ENCODE results near the gene ICOS. TPM values are rescaled to one million over a fixed set of nuclear protein-coding genes. Genes with fewer than 3 reads are reported as not detected.

ICOS gene
- polyA plus RNA-seq, 1 of the 3 experiments (the other 2 are of a cell fraction) = not detected

DNA sequence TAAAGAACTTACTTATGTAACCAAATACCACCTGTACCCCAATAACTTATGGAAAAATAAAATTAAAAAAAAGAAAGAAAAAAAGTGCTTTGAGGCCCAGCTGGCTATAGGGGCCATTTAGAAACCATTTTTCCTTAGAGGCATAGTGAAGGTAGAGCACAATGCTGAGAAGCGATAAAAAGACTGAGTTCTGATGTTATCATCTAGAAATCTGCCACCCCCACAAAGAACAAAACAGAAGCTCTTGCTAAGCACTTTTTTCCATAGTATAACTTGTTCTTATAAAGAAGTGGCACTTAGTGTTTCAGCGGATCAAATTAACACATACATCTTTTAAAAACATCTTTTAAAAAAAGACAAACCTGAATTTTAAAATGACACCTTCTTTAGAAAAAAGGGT is 51.4 kb downstream of the ICOS start:
- H3K4me2 ChIP-seq = no peak overlapping the region
- H3K27ac ChIP-seq (ENCODE audit: low read depth in 2 of 2, low read length in 1 of 2) = no peak overlapping the region
- H3K4me1 ChIP-seq (ENCODE audit: control insufficient read depth in 1 of 2, insufficient read depth in 2 of 2, low read depth in 1 of 2, low read length in 1 of 2) = peaks cover 0 to 3% of the 10 kb centered on the region in 2 experiments; a peak in 1 of 4 replicates
- no peaks in the 10 kb centered on the region for H3K79me2 ChIP-seq (ENCODE audit: insufficient read depth)
- POLR2A ChIA-PET = no interaction called here
- H3K4me3 ChIP-seq (ENCODE audit: low read depth in 2 of 2, low read length in 1 of 2) = no peak overlapping the region
- no peaks in the 10 kb centered on the region for H4K20me1 ChIP-seq (ENCODE audit: insufficient read depth)
- H3K9ac ChIP-seq = no peak overlapping the region
- no peaks in the 10 kb centered on the region; the same call in 1 of the 2 replicates for H3K27me3 ChIP-seq (ENCODE audit: insufficient read depth)
- H2AFZ ChIP-seq (ENCODE audit: low read depth) = no peak overlapping the region
- H3K9me2 ChIP-seq = no peaks in the 10 kb centered on the region
- WGBS (ENCODE audit: low lambda C conversion rate) = 65% methylated on average over 2 of the region's 2 CpGs
- H3K9me3 ChIP-seq = no peaks in the 10 kb centered on the region
- no peaks in the 10 kb centered on the region for H3K36me3 ChIP-seq (replicated peaks in 1 of 2; ENCODE audit: control insufficient read depth in 1 of 2, insufficient read depth in 2 of 2, low read length in 1 of 2)
- no peaks in the 10 kb centered on the region for H3F3A ChIP-seq (replicated peaks; ENCODE audit: insufficient read depth)
- CTCF ChIA-PET = no interaction called here
- no peak for DNase-seq
- TF ChIP-seq TCF12 (IDR thresholded peaks at IDR 0.05) = no peak
- TF ChIP-seq RFX5 (IDR thresholded peaks at IDR 0.05; ENCODE audit: low read length) = no peak
- no peak for TF ChIP-seq RCOR1 (IDR thresholded peaks at IDR 0.05; ENCODE audit: low read length)
- no peak for TF ChIP-seq FOSL2 (IDR thresholded peaks at IDR 0.05; ENCODE audit: borderline replicate concordance, low read depth)
- no peak for TF ChIP-seq MAX (IDR thresholded peaks at IDR 0.05; ENCODE audit: low read depth)
- no peak for TF ChIP-seq IRF3 (IDR thresholded peaks at IDR 0.05; ENCODE audit: low read depth, low read length)
- TF ChIP-seq FOXM1 (IDR thresholded peaks at IDR 0.05; ENCODE audit: low read depth) = no peak
- no peak for TF ChIP-seq RXRA (IDR thresholded peaks at IDR 0.05; ENCODE audit: borderline replicate concordance, low read depth)
- TF ChIP-seq REST (IDR thresholded peaks at IDR 0.05; ENCODE audit: low read depth, low read length) = no peak
- no peak for TF ChIP-seq EP300 (IDR thresholded peaks at IDR 0.05; ENCODE audit: borderline replicate concordance in 1 of 2, low read depth in 1 of 2, low read length in 1 of 2)
- TF ChIP-seq RAD21 (IDR thresholded peaks at IDR 0.05; ENCODE audit: low read length) = no peak
- TF ChIP-seq ELF1 (IDR thresholded peaks at IDR 0.05) = no peak

DNA sequence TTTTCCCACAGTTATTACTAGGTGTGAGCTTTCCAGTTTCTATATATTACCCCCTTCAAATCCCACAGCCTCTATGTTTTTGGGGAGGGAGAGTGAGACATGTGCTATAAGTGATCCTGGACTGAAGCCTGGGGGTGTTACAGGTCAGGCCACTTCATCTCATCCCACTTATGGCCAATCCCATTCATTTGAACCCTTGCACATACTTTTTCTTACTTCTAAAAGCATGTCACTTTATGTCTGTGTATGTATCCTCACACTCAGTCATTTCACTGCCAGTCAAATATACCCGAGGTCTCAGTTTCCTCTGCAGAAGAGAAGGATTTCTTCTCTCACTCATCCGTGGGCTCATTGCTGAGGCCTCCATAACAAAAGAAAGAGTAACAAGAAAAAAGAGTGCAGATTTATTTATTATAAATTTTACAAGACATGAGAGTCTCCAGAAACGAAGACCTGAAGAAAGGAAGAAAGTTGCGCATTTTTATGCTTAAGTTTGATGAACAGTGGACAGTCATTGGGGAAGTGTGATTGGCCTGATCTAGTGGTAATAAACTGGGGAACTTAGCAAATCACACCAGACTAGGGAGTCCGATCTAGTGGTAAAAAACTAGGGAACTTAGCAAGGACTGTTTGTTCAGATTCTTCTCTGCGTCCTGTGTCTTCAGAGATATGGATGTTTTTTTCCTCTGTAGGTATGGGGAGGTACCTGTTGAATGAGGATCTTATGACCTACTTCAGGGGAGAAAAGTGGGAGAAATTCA is 52.1 kb downstream of the ICOS start:
- ChIA-PET CTCF (no interaction called here), POLR2A (no interaction called here)
- no peak overlapping the region for H2AFZ ChIP-seq (ENCODE audit: low read depth)
- H3K9me3 ChIP-seq = no peaks in the 10 kb centered on the region
- no peaks in the 10 kb centered on the region for H3K9me2 ChIP-seq
- no peaks in the 10 kb centered on the region for H3K79me2 ChIP-seq (ENCODE audit: insufficient read depth)
- H3F3A ChIP-seq (replicated peaks; ENCODE audit: insufficient read depth) = no peaks in the 10 kb centered on the region
- H3K27ac ChIP-seq (ENCODE audit: low read depth in 2 of 2, low read length in 1 of 2) = no peak overlapping the region
- DNase-seq = no peak
- no peaks in the 10 kb centered on the region for H4K20me1 ChIP-seq (ENCODE audit: insufficient read depth)
- TF ChIP-seq RFX5 (IDR thresholded peaks at IDR 0.05; ENCODE audit: low read length) (no peak), SMC3 (IDR thresholded peaks at IDR 0.05; ENCODE audit: low read depth, low read length) (no peak), EP300 (IDR thresholded peaks at IDR 0.05; ENCODE audit: borderline replicate concordance in 1 of 2, low read depth in 1 of 2, low read length in 1 of 2) (no peak), MAX (IDR thresholded peaks at IDR 0.05; ENCODE audit: low read depth) (no peak)
- H3K9ac ChIP-seq = no peak overlapping the region
- H3K36me3 ChIP-seq (replicated peaks in 1 of 2; ENCODE audit: control insufficient read depth in 1 of 2, insufficient read depth in 2 of 2, low read length in 1 of 2) = no peaks in the 10 kb centered on the region
- no peaks in the 10 kb centered on the region; the same call in 1 of the 2 replicates for H3K27me3 ChIP-seq (ENCODE audit: insufficient read depth)
- no peak overlapping the region for H3K4me2 ChIP-seq
- 33% methylated on average over 6 of the region's 6 CpGs for WGBS (ENCODE audit: low lambda C conversion rate)
- H3K4me1 ChIP-seq (ENCODE audit: control insufficient read depth in 1 of 2, insufficient read depth in 2 of 2, low read depth in 1 of 2, low read length in 1 of 2) = no peaks in the 10 kb centered on the region
- no peak overlapping the region for H3K4me3 ChIP-seq (ENCODE audit: low read depth in 2 of 2, low read length in 1 of 2)
